MM.1S (cell line): Measurements from ENCODE around the gene NQO1.

Experiments
- DNase-seq: peaks from one replicate; pipeline ENCODE4 v3.0.0-alpha.2; 2015
- H2AFZ ChIP-seq: fragments of 300-600 bp; sonication (generic); 2 replicates; pipeline ENCODE4 v1.6.0; 2016; ENCODE audit warnings: antibody characterized with exemption, low read length
- H3F3A ChIP-seq: fragments of 300-600 bp; sonication (generic); 2 replicates; pipeline ENCODE4 v1.6.1; 2016; ENCODE audit warnings: mild to moderate bottlenecking, antibody characterized with exemption, low read length, moderate library complexity, mixed read lengths; ENCODE audit not compliant: insufficient read depth
- H3K27ac ChIP-seq: fragments of 300-600 bp; sonication (generic); 2 replicates; pipeline ENCODE4 v1.5.1; 2016; ENCODE audit warnings: mild to moderate bottlenecking, low read length
- H3K27me3 ChIP-seq: fragments of 300-600 bp; sonication (generic); replicated peaks from 2 replicates; pipeline ENCODE4 v1.6.0; 2016; ENCODE audit warnings: low read length; ENCODE audit not compliant: insufficient read depth
- H3K36me3 ChIP-seq: fragments of 300-600 bp; sonication (generic); replicated peaks from 2 replicates; pipeline ENCODE4 v1.6.1; 2016; ENCODE audit warnings: mild to moderate bottlenecking, low read length, mixed read lengths; ENCODE audit not compliant: insufficient read depth
- H3K4me1 ChIP-seq: fragments of 300-600 bp; sonication (generic); 2 replicates; pipeline ENCODE4 v1.6.1; 2016; ENCODE audit warnings: low read length, mixed read lengths
- H3K4me2 ChIP-seq: fragments of 300-600 bp; sonication (generic); 2 replicates; pipeline ENCODE4 v1.6.0; 2016; ENCODE audit warnings: low read depth, low read length
- H3K4me3 ChIP-seq: fragments of 300-600 bp; sonication (generic); 2 replicates; pipeline ENCODE4 v1.5.1; 2016; ENCODE audit warnings: low read length, mixed read lengths
- H3K79me2 ChIP-seq: fragments of 300-600 bp; sonication (generic); 2 replicates; pipeline ENCODE4 v1.6.1; 2016; ENCODE audit warnings: mixed run types, low read length, mixed read lengths
- H3K9ac ChIP-seq: fragments of 300-600 bp; sonication (generic); 2 replicates; pipeline ENCODE4 v1.6.1; 2016; ENCODE audit warnings: low read length, mixed read lengths
- H3K9me2 ChIP-seq: fragments of 300-600 bp; sonication (generic); replicated peaks from 2 replicates; pipeline ENCODE4 v1.6.1; 2016; ENCODE audit warnings: mild to moderate bottlenecking, low read length, mixed read lengths; ENCODE audit not compliant: insufficient read depth
- H3K9me3 ChIP-seq: fragments of 300-600 bp; sonication (generic); replicated peaks from 2 replicates; pipeline ENCODE4 v1.6.1; 2016; ENCODE audit warnings: mild to moderate bottlenecking, low read length, mixed read lengths; ENCODE audit not compliant: insufficient read depth
- H4K20me1 ChIP-seq: fragments of 300-600 bp; sonication (generic); 2 replicates; pipeline ENCODE4 v1.6.1; 2016; ENCODE audit warnings: mild to moderate bottlenecking, low read length, moderate library complexity, mixed read lengths; ENCODE audit not compliant: insufficient read depth
- EZH2 ChIP-seq: fragments of 300-600 bp; sonication (generic); optimal IDR thresholded peaks from 2 replicates; pipeline ENCODE3; 2017; ENCODE audit warnings: low read depth, mild to moderate bottlenecking, antibody characterized with exemption, low read length, mixed read lengths
- EZH2phosphoT487 ChIP-seq: fragments of 300-600 bp; sonication (generic); IDR thresholded peaks from 2 replicates; pipeline ENCODE4 v1.6.1; 2018; ENCODE audit warnings: antibody characterized with exemption, low read length
- TF ChIP-seq, protein P1 (sequence below): fragments of 300-600 bp; sonication (generic); IDR thresholded peaks from 2 replicates; pipeline ENCODE4 v1.5.1; 2016; ENCODE audit warnings: antibody characterized with exemption, low read length, mixed read lengths

The NQO1 gene

GRCh38 chr16:69767459-69768229 lies 41.3 kb upstream of the NQO1 start:
- Histone ChIP-seq H3K36me3 (no peaks in the 10 kb centered on the region), H3K4me3 (no peak overlapping the region), H3K79me2 (peaks cover 99% of the 10 kb centered on the region), H3F3A (peaks cover 9% of the 10 kb centered on the region; the same call in 1 of the 2 replicates), H2AFZ (no peak overlapping the region), H3K27ac (no peak overlapping the region), H3K9me2 (no peaks in the 10 kb centered on the region), H3K9me3 (no peaks in the 10 kb centered on the region), H3K9ac (no peak overlapping the region), H3K4me1 (peaks cover 7% of the 10 kb centered on the region; the same call in 1 of the 2 replicates), H3K27me3 (no peaks in the 10 kb centered on the region), H4K20me1 (peaks cover 7% of the 10 kb centered on the region), H3K4me2 (no peak overlapping the region)
- no peak for DNase-seq
- TF ChIP-seq EZH2phosphoT487 (no peak), EZH2 (no peak)
- TF ChIP-seq, protein P1, sequence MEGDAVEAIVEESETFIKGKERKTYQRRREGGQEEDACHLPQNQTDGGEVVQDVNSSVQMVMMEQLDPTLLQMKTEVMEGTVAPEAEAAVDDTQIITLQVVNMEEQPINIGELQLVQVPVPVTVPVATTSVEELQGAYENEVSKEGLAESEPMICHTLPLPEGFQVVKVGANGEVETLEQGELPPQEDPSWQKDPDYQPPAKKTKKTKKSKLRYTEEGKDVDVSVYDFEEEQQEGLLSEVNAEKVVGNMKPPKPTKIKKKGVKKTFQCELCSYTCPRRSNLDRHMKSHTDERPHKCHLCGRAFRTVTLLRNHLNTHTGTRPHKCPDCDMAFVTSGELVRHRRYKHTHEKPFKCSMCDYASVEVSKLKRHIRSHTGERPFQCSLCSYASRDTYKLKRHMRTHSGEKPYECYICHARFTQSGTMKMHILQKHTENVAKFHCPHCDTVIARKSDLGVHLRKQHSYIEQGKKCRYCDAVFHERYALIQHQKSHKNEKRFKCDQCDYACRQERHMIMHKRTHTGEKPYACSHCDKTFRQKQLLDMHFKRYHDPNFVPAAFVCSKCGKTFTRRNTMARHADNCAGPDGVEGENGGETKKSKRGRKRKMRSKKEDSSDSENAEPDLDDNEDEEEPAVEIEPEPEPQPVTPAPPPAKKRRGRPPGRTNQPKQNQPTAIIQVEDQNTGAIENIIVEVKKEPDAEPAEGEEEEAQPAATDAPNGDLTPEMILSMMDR: no peak

DNA sequence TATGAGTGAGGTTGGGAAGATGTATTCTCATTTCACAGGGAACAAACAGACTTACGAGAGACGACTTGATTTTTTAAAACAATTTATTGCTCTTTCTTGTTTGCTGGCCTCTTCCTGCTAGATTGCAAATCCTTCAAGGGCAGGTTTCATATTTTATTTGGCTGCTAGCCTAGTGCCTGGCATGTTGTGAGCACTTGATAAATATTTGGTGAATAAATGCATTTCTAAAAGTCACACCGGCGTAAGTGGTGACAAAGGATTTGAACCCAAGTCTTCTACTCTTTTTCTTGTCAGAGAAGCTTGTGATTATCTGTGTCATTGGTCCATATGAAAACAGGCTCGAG lies 37.2 kb upstream of the NQO1 start:
- H3K9ac ChIP-seq: peak overlapping the region; percentile 93; the same call in 1 of the 2 replicates
- peak overlapping the region; percentile 70 for H3K4me2 ChIP-seq
- peaks cover 14% of the 10 kb centered on the region; the same call in 1 of the 2 replicates for H3F3A ChIP-seq
- H3K36me3 ChIP-seq: no peaks in the 10 kb centered on the region
- peaks cover 13% of the 10 kb centered on the region for H3K4me1 ChIP-seq
- TF ChIP-seq, protein P1: no peak
- TF ChIP-seq EZH2: no peak
- no peak for TF ChIP-seq EZH2phosphoT487
- peaks cover 62% of the 10 kb centered on the region for H3K79me2 ChIP-seq
- peak overlapping the region; percentile 95 for H3K4me3 ChIP-seq
- no peak overlapping the region for H2AFZ ChIP-seq
- H4K20me1 ChIP-seq: peaks cover under 1% of the 10 kb centered on the region; the same call in 1 of the 2 replicates
- DNase-seq: no peak
- no peaks in the 10 kb centered on the region for H3K9me2 ChIP-seq
- no peaks in the 10 kb centered on the region for H3K27me3 ChIP-seq
- H3K27ac ChIP-seq: peak overlapping the region; percentile 72; the same call in 1 of the 2 replicates
- H3K9me3 ChIP-seq: no peaks in the 10 kb centered on the region

DNA sequence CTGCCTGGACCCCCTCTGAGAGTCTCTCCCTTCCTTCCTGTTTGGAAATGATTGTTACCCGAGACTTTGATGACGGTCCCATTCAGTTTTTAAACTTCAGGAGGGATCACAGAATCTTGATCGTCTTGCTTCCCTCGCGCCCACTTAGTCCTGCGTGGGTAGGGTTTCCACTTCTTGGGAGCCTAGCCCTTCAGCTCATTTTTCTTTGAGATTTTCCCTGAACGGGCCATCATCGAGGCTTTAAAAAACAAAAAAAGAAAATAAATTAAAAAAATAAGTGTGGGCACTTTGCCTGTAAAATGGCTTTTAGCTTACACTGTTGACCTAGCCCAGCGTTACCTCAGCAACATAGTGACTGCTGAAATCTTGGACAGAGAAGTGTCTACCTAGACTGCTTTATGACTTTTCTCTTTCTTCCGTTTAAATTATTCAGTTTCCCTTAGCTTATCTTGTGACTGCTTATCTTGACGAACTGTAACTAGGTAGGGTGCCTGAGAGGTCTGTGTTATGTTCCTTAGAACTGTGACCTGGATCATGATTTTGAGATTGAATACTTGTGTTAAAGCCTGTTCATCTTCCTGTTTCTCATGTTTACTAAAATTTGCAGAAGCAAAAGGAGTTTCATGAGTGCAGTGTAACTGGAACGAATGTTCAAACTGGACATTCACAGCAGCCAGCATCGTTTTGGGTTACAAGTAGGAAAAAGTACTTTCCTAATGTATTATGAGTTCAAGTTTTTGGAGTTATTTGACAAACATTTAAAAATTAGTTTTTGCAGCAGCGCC lies 36.6 kb upstream of the NQO1 start:
- Histone ChIP-seq H4K20me1 (no peaks in the 10 kb centered on the region), H3K27ac (peak overlapping the region; percentile 72; the same call in 1 of the 2 replicates), H3F3A (peaks cover 14% of the 10 kb centered on the region; the same call in 1 of the 2 replicates), H3K4me2 (peak overlapping the region; percentile 70), H3K79me2 (peaks cover 57% of the 10 kb centered on the region), H3K4me3 (peak overlapping the region; percentile 95), H3K4me1 (peaks cover 13% of the 10 kb centered on the region), H3K9me3 (no peaks in the 10 kb centered on the region), H3K27me3 (no peaks in the 10 kb centered on the region), H2AFZ (peak overlapping the region; percentile 71), H3K9me2 (no peaks in the 10 kb centered on the region), H3K36me3 (no peaks in the 10 kb centered on the region), H3K9ac (peak overlapping the region; percentile 93)
- peak; percentile 43 for DNase-seq
- TF ChIP-seq EZH2: no peak
